ENCODE measurements around the gene TOMT.
"Not testable (repeated sequence)": the region's sequence is repeated elsewhere in the genome, so short reads cannot be mapped to it uniquely, and the experiment has no call there.

TOMT gene

GRCh38 chr11:72127923-72128322 is 22.2 kb downstream of the TOMT start:
- peaks cover 27% of the 10 kb centered on the region for H3K27me3 Mint-ChIP-seq (ENCODE audit: low read depth)
- H3K27ac Mint-ChIP-seq = no peak overlapping the region
- no peaks in the 10 kb centered on the region for H3K4me1 Mint-ChIP-seq (ENCODE audit: low read depth)
- peaks cover 6% of the 10 kb centered on the region for H3K36me3 Mint-ChIP-seq (ENCODE audit: low read depth)
- H3K4me3 Mint-ChIP-seq = no peak overlapping the region
- peaks cover 15% of the 10 kb centered on the region for H3K9me3 Mint-ChIP-seq

- Mint-ChIP-seq H3K27ac (no peak overlapping the region), H3K4me3 (no peak overlapping the region), H3K27me3 (ENCODE audit: low read depth) (peaks cover 35% of the 10 kb centered on the region), H3K9me3 (peaks cover 15% of the 10 kb centered on the region), H3K36me3 (ENCODE audit: low read depth) (peaks cover 6% of the 10 kb centered on the region), H3K4me1 (ENCODE audit: low read depth) (no peaks in the 10 kb centered on the region)
Measured at GRCh38 chr11:72129381-72129780, 23.7 kb downstream of the TOMT start.

GRCh38 chr11:72132646-72133045 is 26.9 kb downstream of the TOMT start:
- peaks cover 6% of the 10 kb centered on the region for H3K36me3 Mint-ChIP-seq (ENCODE audit: low read depth)
- H3K9me3 Mint-ChIP-seq = peaks cover 18% of the 10 kb centered on the region
- H3K27ac Mint-ChIP-seq = no peak overlapping the region
- peaks cover 3% of the 10 kb centered on the region for H3K4me1 Mint-ChIP-seq (ENCODE audit: low read depth)
- no peak overlapping the region for H3K4me3 Mint-ChIP-seq
- H3K27me3 Mint-ChIP-seq (ENCODE audit: low read depth) = peaks cover 35% of the 10 kb centered on the region

- not testable (repeated sequence) for H3K9me3 Mint-ChIP-seq; H3K4me1 Mint-ChIP-seq (ENCODE audit: low read depth); H3K27ac Mint-ChIP-seq; H3K4me3 Mint-ChIP-seq; H3K36me3 Mint-ChIP-seq (ENCODE audit: low read depth)
- H3K27me3 Mint-ChIP-seq (ENCODE audit: low read depth) = peaks cover 28% of the 10 kb centered on the region
Measured at GRCh38 chr11:72135473-72135872, 29.7 kb downstream of the TOMT start, which contains the start of gene FOLR3. Gene FOLR3, plus strand, starts transcription at chr11:72135725. Its CDS starts 228 bp downstream, at chr11:72135953.

- Mint-ChIP-seq H3K36me3 (ENCODE audit: low read depth) (no peaks in the 10 kb centered on the region), H3K4me3 (no peak overlapping the region), H3K27ac (no peak overlapping the region), H3K9me3 (peaks cover 7% of the 10 kb centered on the region), H3K27me3 (ENCODE audit: low read depth) (peaks cover 28% of the 10 kb centered on the region), H3K4me1 (ENCODE audit: low read depth) (peaks cover 6% of the 10 kb centered on the region)
Measured at GRCh38 chr11:72135891-72136683, 30.4 kb downstream of the TOMT start.

GRCh38 chr11:72136684-72137262 is 31.0 kb downstream of the TOMT start:
- Mint-ChIP-seq H3K9me3 (peaks cover 7% of the 10 kb centered on the region), H3K27me3 (ENCODE audit: low read depth) (peaks cover 28% of the 10 kb centered on the region), H3K27ac (no peak overlapping the region), H3K4me1 (ENCODE audit: low read depth) (peaks cover 13% of the 10 kb centered on the region), H3K36me3 (ENCODE audit: low read depth) (no peaks in the 10 kb centered on the region), H3K4me3 (no peak overlapping the region)

- peaks cover 7% of the 10 kb centered on the region for H3K9me3 Mint-ChIP-seq
- peaks cover under 1% of the 10 kb centered on the region for H3K36me3 Mint-ChIP-seq (ENCODE audit: low read depth)
- no peak overlapping the region for H3K4me3 Mint-ChIP-seq
- peaks cover 21% of the 10 kb centered on the region for H3K27me3 Mint-ChIP-seq (ENCODE audit: low read depth)
- no peak overlapping the region for H3K27ac Mint-ChIP-seq
- peaks cover 20% of the 10 kb centered on the region for H3K4me1 Mint-ChIP-seq (ENCODE audit: low read depth)
Measured at GRCh38 chr11:72138821-72139390, 33.2 kb downstream of the TOMT start.

- H3K4me3 Mint-ChIP-seq = no peak overlapping the region
- peaks cover 21% of the 10 kb centered on the region for H3K4me1 Mint-ChIP-seq (ENCODE audit: low read depth)
- H3K27me3 Mint-ChIP-seq (ENCODE audit: low read depth) = peaks cover 24% of the 10 kb centered on the region
- peaks cover 1% of the 10 kb centered on the region for H3K36me3 Mint-ChIP-seq (ENCODE audit: low read depth)
- H3K9me3 Mint-ChIP-seq = peaks cover 7% of the 10 kb centered on the region
- no peak overlapping the region for H3K27ac Mint-ChIP-seq
Measured at GRCh38 chr11:72139500-72139899, 33.8 kb downstream of the TOMT start.

- peaks cover 24% of the 10 kb centered on the region for H3K27me3 Mint-ChIP-seq (ENCODE audit: low read depth)
- no peak overlapping the region for H3K27ac Mint-ChIP-seq
Measured at GRCh38 chr11:72140661-72141060, 34.9 kb downstream of the TOMT start.

GRCh38 chr11:72141066-72141465 is 35.3 kb downstream of the TOMT start:
- H3K27me3 Mint-ChIP-seq (ENCODE audit: low read depth) = peaks cover 24% of the 10 kb centered on the region
- peaks cover 1% of the 10 kb centered on the region for H3K36me3 Mint-ChIP-seq (ENCODE audit: low read depth)
- H3K27ac Mint-ChIP-seq = no peak overlapping the region
- H3K4me3 Mint-ChIP-seq = no peak overlapping the region
- peaks cover 21% of the 10 kb centered on the region for H3K4me1 Mint-ChIP-seq (ENCODE audit: low read depth)
- H3K9me3 Mint-ChIP-seq = peaks cover 7% of the 10 kb centered on the region

More at GRCh38 chr11:72140661-72141060, 34.9 kb downstream of the TOMT start:
- Mint-ChIP-seq H3K36me3 (ENCODE audit: low read depth) (peaks cover 1% of the 10 kb centered on the region), H3K4me3 (no peak overlapping the region), H3K9me3 (peaks cover 7% of the 10 kb centered on the region), H3K4me1 (ENCODE audit: low read depth) (peaks cover 21% of the 10 kb centered on the region)

GRCh38 chr11:72142086-72142485 is 36.4 kb downstream of the TOMT start:
- H3K4me3 Mint-ChIP-seq; H3K36me3 Mint-ChIP-seq (ENCODE audit: low read depth); H3K9me3 Mint-ChIP-seq; H3K27ac Mint-ChIP-seq: not testable (repeated sequence)
- Mint-ChIP-seq H3K27me3 (ENCODE audit: low read depth) (peaks cover 32% of the 10 kb centered on the region), H3K4me1 (ENCODE audit: low read depth) (peaks cover 18% of the 10 kb centered on the region)

- H3K36me3 Mint-ChIP-seq (ENCODE audit: low read depth); H3K27ac Mint-ChIP-seq; H3K9me3 Mint-ChIP-seq; H3K4me3 Mint-ChIP-seq: not testable (repeated sequence)
- H3K4me1 Mint-ChIP-seq (ENCODE audit: low read depth) = peaks cover 18% of the 10 kb centered on the region
- H3K27me3 Mint-ChIP-seq (ENCODE audit: low read depth) = peaks cover 34% of the 10 kb centered on the region
Measured at GRCh38 chr11:72142543-72142942, 36.8 kb downstream of the TOMT start.

GRCh38 chr11:72144807-72145565 is 39.3 kb downstream of the TOMT start:
- no peak overlapping the region for H3K4me3 Mint-ChIP-seq

GRCh38 chr11:72146625-72147024 is 40.9 kb downstream of the TOMT start:
- H3K27me3 Mint-ChIP-seq (ENCODE audit: low read depth) = peaks cover 26% of the 10 kb centered on the region
- peaks cover 1% of the 10 kb centered on the region for H3K36me3 Mint-ChIP-seq (ENCODE audit: low read depth)
- no peak overlapping the region for H3K4me3 Mint-ChIP-seq
- no peak overlapping the region for H3K27ac Mint-ChIP-seq
- H3K9me3 Mint-ChIP-seq = no peaks in the 10 kb centered on the region
- H3K4me1 Mint-ChIP-seq (ENCODE audit: low read depth) = peaks cover 10% of the 10 kb centered on the region

More at GRCh38 chr11:72144807-72145565, 39.3 kb downstream of the TOMT start:
- Mint-ChIP-seq H3K4me1 (ENCODE audit: low read depth) (peaks cover 18% of the 10 kb centered on the region), H3K9me3 (no peaks in the 10 kb centered on the region), H3K36me3 (ENCODE audit: low read depth) (peaks cover 1% of the 10 kb centered on the region), H3K27me3 (ENCODE audit: low read depth) (peaks cover 35% of the 10 kb centered on the region), H3K27ac (no peak overlapping the region)
